Peyer's patch (tissue), 4 donors: ENCODE data around the gene KCNQ5.

Experiments
- CTCF ChIP-seq, 6 experiments: fragments of 450-650 bp in 4 of 6; fragments of 200-600 bp in 2 of 6; sonication (generic) in 1 of 6; IDR thresholded peaks; one replicate each; pipeline ENCODE4 v1.5.1; 2017 to 2019; ENCODE audit warnings: antibody characterized with exemption in 6 of 6, mild to moderate bottlenecking in 3 of 6, moderate library complexity in 1 of 6
- POLR2A ChIP-seq, 2 donors: fragments of 450-650 bp; IDR thresholded peaks; one replicate each; pipeline ENCODE4 v1.5.1; 2017; ENCODE audit warnings: antibody characterized with exemption in 2 of 2, mild to moderate bottlenecking in 2 of 2, moderate library complexity in 2 of 2

- TF ChIP-seq CTCF (IDR thresholded peaks at IDR 0.05): no peak
- TF ChIP-seq POLR2A (IDR thresholded peaks at IDR 0.05): no peak
These were observed 55.1 kb downstream of the KCNQ5 start for GRCh38 chr6:72676995-72677394.
